CD14-positive monocyte (primary cell): Measurements from ENCODE around the gene CTCFL. TPM values are rescaled to one million over a fixed set of nuclear protein-coding genes. Genes with fewer than 3 reads are reported as not detected.
"Not testable (repeated sequence)": the region's sequence is repeated elsewhere in the genome, so short reads cannot be mapped to it uniquely, and the experiment has no call there.

ENCODE experiments used
- DNase-seq, 3 donors: peaks; one replicate each; pipeline ENCODE4 v3.0.0-alpha.2; 2011 to 2022
- H2AFZ ChIP-seq: 2 replicates; pipeline ENCODE4 v1.6.0; 2012; ENCODE audit warnings: mild to moderate bottlenecking, low read depth, low read length, inconsistent platforms; ENCODE audit not compliant: insufficient read depth, poor library complexity, severe bottlenecking
- H3K27ac ChIP-seq, 2 donors: 1 replicate in 1 of 2; 2 replicates in 1 of 2; pipeline ENCODE4 v1.5.1; 2012 to 2013; ENCODE audit warnings: low read length in 2 of 2, control low read depth in 1 of 2, inconsistent platforms in 1 of 2, low read depth in 1 of 2, mild to moderate bottlenecking in 1 of 2
- H3K27me3 ChIP-seq, 2 donors: one replicate each; pipeline versions ENCODE4 v1.6.0 to v1.6.1; 2011 to 2013; ENCODE audit warnings: low read length in 2 of 2; ENCODE audit not compliant: control insufficient read depth in 2 of 2, insufficient read depth in 2 of 2
- H3K36me3 ChIP-seq, 2 donors: replicated peaks in 1 of 2; 1 replicate in 1 of 2; 2 replicates in 1 of 2; pipeline versions ENCODE4 v1.5.1 to v1.6.1; 2012 to 2013; ENCODE audit warnings: low read length in 2 of 2, control low read depth in 1 of 2, inconsistent platforms in 1 of 2, mild to moderate bottlenecking in 1 of 2; ENCODE audit not compliant: insufficient read depth in 2 of 2, control insufficient read depth in 1 of 2
- H3K4me1 ChIP-seq, 2 donors: 1 replicate in 1 of 2; 2 replicates in 1 of 2; pipeline versions ENCODE4 v1.5.1 to v1.6.1; 2012 to 2013; ENCODE audit warnings: low read length in 2 of 2, control low read depth in 1 of 2, inconsistent platforms in 1 of 2, mild to moderate bottlenecking in 1 of 2, moderate library complexity in 1 of 2; ENCODE audit not compliant: insufficient read depth in 2 of 2, control insufficient read depth in 1 of 2
- H3K4me2 ChIP-seq: replicated peaks from 2 replicates; pipeline ENCODE3; 2012; ENCODE audit warnings: low read length, moderate library complexity, mild to moderate bottlenecking; ENCODE audit not compliant: poor library complexity, severe bottlenecking; ENCODE audit errors: extremely low read depth
- H3K4me3 ChIP-seq, 3 experiments: fragments of 200-600 bp in 1 of 3; sonication (generic) in 1 of 3; replicated peaks in 1 of 3; 1 replicate in 2 of 3; 2 replicates in 1 of 3; pipeline ENCODE4 v1.5.1; 2011 to 2013; ENCODE audit warnings: low read length in 3 of 3, mild to moderate bottlenecking in 3 of 3, control low read depth in 2 of 3, low read depth in 2 of 3, inconsistent platforms in 1 of 3, moderate library complexity in 1 of 3
- H3K79me2 ChIP-seq: 2 replicates; pipeline ENCODE4 v1.6.0; 2012; ENCODE audit warnings: mild to moderate bottlenecking, control low read depth, inconsistent platforms, low read length, moderate library complexity; ENCODE audit not compliant: insufficient read depth
- H3K9ac ChIP-seq: 2 replicates; pipeline ENCODE4 v1.6.0; 2017; ENCODE audit warnings: low read length, mild to moderate bottlenecking; ENCODE audit not compliant: insufficient read depth, poor library complexity, severe bottlenecking
- H3K9me3 ChIP-seq, 2 donors: replicated peaks in 1 of 2; 1 replicate in 1 of 2; 2 replicates in 1 of 2; pipeline versions ENCODE4 v1.5.1 to v1.6.1; 2012 to 2013; ENCODE audit warnings: low read length in 2 of 2, control low read depth in 1 of 2; ENCODE audit not compliant: control insufficient read depth in 1 of 2, insufficient read depth in 1 of 2
- H4K20me1 ChIP-seq: 2 replicates; pipeline ENCODE4 v1.6.0; 2012; ENCODE audit warnings: mild to moderate bottlenecking, low read length, control low read depth, moderate library complexity; ENCODE audit not compliant: insufficient read depth
- H3K27ac Mint-ChIP-seq, 7 donors: one replicate each; pipeline ENCODE4 v1.8.0; 2020; ENCODE audit warnings: mild to moderate bottlenecking in 7 of 7, mixed read lengths in 7 of 7, moderate library complexity in 6 of 7, inconsistent platforms in 2 of 7
- H3K27me3 Mint-ChIP-seq, 3 donors: one replicate each; pipeline ENCODE4 v1.8.0; 2021 to 2022; ENCODE audit warnings: low read depth in 3 of 3, mild to moderate bottlenecking in 3 of 3, mixed read lengths in 3 of 3, moderate library complexity in 3 of 3, inconsistent platforms in 1 of 3
- H3K36me3 Mint-ChIP-seq, 2 donors: one replicate each; pipeline ENCODE4 v1.8.0; 2020; ENCODE audit warnings: mixed read lengths in 2 of 2, inconsistent platforms in 1 of 2, mild to moderate bottlenecking in 1 of 2
- H3K4me1 Mint-ChIP-seq: one replicate; pipeline ENCODE4 v1.8.0; 2020; ENCODE audit warnings: mild to moderate bottlenecking, mixed read lengths
- H3K4me3 Mint-ChIP-seq, 2 donors: one replicate each; pipeline ENCODE4 v1.8.0; 2020; ENCODE audit warnings: mild to moderate bottlenecking in 2 of 2, mixed read lengths in 2 of 2, moderate library complexity in 1 of 2
- H3K9me3 Mint-ChIP-seq, 7 donors: one replicate each; pipeline ENCODE4 v1.8.0; 2020 to 2022; ENCODE audit warnings: mixed read lengths in 7 of 7, mild to moderate bottlenecking in 6 of 7, moderate library complexity in 6 of 7, inconsistent platforms in 2 of 7
- WGBS: methylation state at CpG from one replicate; pipeline ENCODE4 v1.1.5; 2013; ENCODE audit warnings: missing lambda C conversion rate; ENCODE audit not compliant: insufficient coverage; 5-methylcytosine and 5-hydroxymethylcytosine counted together
- intact Hi-C, 2 donors: fragments of 100-400 bp; cut with micrococcal nuclease; formaldehyde crosslinking; loops; one replicate each; pipeline versions ENCODE4 v1.15.0 to v1.15.1; 2023
- polyA plus RNA-seq, 3 donors: library from polyadenylated mRNA; depleted of rRNA in 1 of 3; unstranded in 2 of 3; stranded (reverse) in 1 of 3; fragments of 300-500 nt in 2 of 3; fragments of >200 nt in 1 of 3; fragmentation: Illumina TruSeq in 2 of 3; gene quantifications; 1 replicate in 2 of 3; 2 replicates in 1 of 3; pipeline ENCODE4 v1.2.3, GENCODE V29; 2012 to 2021
- TF ChIP-seq, protein P1 (sequence below): fragments of 200-600 bp; IDR thresholded peaks from one replicate; pipeline ENCODE4 v1.8.0; 2022; ENCODE audit warnings: antibody characterized with exemption, mild to moderate bottlenecking

The CTCFL gene
- polyA plus RNA-seq, 3 donors, result not detected

DNA sequence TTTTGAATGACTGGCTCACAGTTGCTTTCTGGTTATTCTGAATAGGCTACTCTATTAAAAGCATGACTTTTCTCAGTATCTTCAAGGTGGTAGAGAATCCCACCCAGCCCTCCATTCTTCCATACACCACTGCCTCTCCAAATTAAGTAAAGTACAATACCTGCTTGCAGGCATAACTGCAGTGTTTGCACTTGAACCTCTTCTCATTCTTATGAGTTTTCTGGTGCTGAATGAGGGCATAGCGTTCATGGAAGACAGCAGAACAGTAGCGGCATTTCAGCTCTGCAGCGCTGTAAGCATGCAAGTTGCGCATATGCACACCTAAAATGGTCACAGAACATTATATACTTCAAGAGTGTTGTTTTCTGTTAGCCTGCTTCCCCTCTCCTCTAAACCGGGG is 12.5 kb downstream of the CTCFL start:
- Histone ChIP-seq H3K9ac (no peak overlapping the region), H3K9me3 (peaks cover 2 to 4% of the 10 kb centered on the region in 2 donors), H4K20me1 (no peaks in the 10 kb centered on the region), H3K4me2 (no peak overlapping the region), H3K79me2 (no peaks in the 10 kb centered on the region), H3K36me3 (no peaks in the 10 kb centered on the region), H2AFZ (no peak overlapping the region), H3K27ac (no peak overlapping the region), H3K27me3 (peaks cover 26 to 51% of the 10 kb centered on the region in 2 donors), H3K4me3 (no peak overlapping the region), H3K4me1 (no peaks in the 10 kb centered on the region)
- DNase-seq, result no peak
- Mint-ChIP-seq H3K36me3 (no peaks in the 10 kb centered on the region), H3K27ac (no peak overlapping the region), H3K27me3 (peaks cover 52% of the 10 kb centered on the region in 3 donors), H3K4me3 (peak overlapping the region in 1 of 2 donors; percentile 37), H3K9me3 (peaks cover 0 to 2% (median 0%) of the 10 kb centered on the region in 7 donors), H3K4me1 (peaks cover 4% of the 10 kb centered on the region)
- WGBS, result no CpG with 5 or more reads among the region's 5 CpGs
- TF ChIP-seq, protein P1, sequence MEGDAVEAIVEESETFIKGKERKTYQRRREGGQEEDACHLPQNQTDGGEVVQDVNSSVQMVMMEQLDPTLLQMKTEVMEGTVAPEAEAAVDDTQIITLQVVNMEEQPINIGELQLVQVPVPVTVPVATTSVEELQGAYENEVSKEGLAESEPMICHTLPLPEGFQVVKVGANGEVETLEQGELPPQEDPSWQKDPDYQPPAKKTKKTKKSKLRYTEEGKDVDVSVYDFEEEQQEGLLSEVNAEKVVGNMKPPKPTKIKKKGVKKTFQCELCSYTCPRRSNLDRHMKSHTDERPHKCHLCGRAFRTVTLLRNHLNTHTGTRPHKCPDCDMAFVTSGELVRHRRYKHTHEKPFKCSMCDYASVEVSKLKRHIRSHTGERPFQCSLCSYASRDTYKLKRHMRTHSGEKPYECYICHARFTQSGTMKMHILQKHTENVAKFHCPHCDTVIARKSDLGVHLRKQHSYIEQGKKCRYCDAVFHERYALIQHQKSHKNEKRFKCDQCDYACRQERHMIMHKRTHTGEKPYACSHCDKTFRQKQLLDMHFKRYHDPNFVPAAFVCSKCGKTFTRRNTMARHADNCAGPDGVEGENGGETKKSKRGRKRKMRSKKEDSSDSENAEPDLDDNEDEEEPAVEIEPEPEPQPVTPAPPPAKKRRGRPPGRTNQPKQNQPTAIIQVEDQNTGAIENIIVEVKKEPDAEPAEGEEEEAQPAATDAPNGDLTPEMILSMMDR, result no peak
- intact Hi-C loops, result loop anchor here in 1 of 2 donors (5.0 kb wide), 1 partner anchor 700 kb away; no protein-coding TSS in a partner anchor

DNA sequence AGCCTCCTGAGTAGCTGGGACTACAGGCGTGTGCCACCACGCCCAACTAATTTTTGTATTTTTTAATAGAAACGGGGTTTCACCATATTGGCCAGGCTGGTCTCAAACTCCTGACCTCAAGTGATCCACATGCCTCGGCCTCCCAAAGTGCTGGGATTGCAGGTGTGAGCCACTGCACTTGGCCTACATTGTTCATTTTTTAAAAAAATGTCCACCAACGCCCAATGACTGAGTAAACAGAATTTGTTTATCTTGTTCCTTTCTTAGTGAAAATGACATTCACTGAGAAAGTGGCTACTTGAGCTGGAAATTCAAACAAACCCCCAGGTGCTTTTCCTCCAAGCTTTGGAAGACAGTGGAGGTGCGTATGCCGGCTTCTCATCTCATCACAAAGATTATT is 13.2 kb downstream of the CTCFL start:
- peaks cover 52 to 59% (median 57%) of the 10 kb centered on the region in 3 donors for H3K27me3 Mint-ChIP-seq
- H3K9me3 ChIP-seq, result not testable (repeated sequence)
- intact Hi-C loops, result loop anchor here in 1 of 2 donors (5.0 kb wide), 1 partner anchor 701 kb away; no protein-coding TSS in a partner anchor

More for the DNA sequence above, 13.2 kb downstream of the CTCFL start:
- H3K27ac Mint-ChIP-seq, H3K79me2 ChIP-seq, H2AFZ ChIP-seq, H3K4me2 ChIP-seq, H3K36me3 Mint-ChIP-seq, H3K9ac ChIP-seq, H3K4me3 ChIP-seq, H3K36me3 ChIP-seq, DNase-seq, H3K4me1 Mint-ChIP-seq, H3K27ac ChIP-seq, H3K4me1 ChIP-seq, H4K20me1 ChIP-seq, H3K9me3 Mint-ChIP-seq: not testable (repeated sequence)
- H3K4me3 Mint-ChIP-seq, result peak overlapping the region in 1 of 2 donors; percentile 15
- 100% methylated on average over 2 of the region's 7 CpGs for WGBS
- H3K27me3 ChIP-seq, result peaks cover 32 to 58% of the 10 kb centered on the region in 2 donors
